WTC11 (cell line): ENCODE data around the gene LMTK2. TPM values are rescaled to one million over a fixed set of nuclear protein-coding genes. Genes with fewer than 3 reads are reported as not detected.

Experiments used
- ATAC-seq: fragments of 200-7000 bp; cut with Tn5 transposase; 2 replicates; pipeline ENCODE4 v1.10.0; 2021; ENCODE audit warnings: mild to moderate bottlenecking, moderate library complexity
- CTCF ChIA-PET: fragments of 300-600 bp; sonication (Branson Sonifier 250); formaldehyde crosslinking; loops from one replicate; lab custom pipeline; 2021; ENCODE audit warnings: antibody characterized with exemption; lab: Charles Lee
- POLR2A ChIA-PET: fragments of 350-600 bp; sonication (Branson Sonifier 250); formaldehyde crosslinking; loops from one replicate; lab custom pipeline; 2021; ENCODE audit warnings: antibody characterized with exemption; lab: Charles Lee
- DNase-seq: peaks from one replicate; pipeline ENCODE4 v3.0.0; 2021; ENCODE audit warnings: low spot score
- H3K27ac Mint-ChIP-seq: 2 replicates; pipeline ENCODE4 v1.8.0; 2021; ENCODE audit warnings: mixed read lengths
- H3K27me3 Mint-ChIP-seq: 2 replicates; pipeline ENCODE4 v1.8.0; 2021; ENCODE audit warnings: low read depth, mild to moderate bottlenecking, moderate library complexity, mixed read lengths
- H3K36me3 Mint-ChIP-seq: 2 replicates; pipeline ENCODE4 v1.8.0; 2021; ENCODE audit warnings: mixed read lengths
- H3K4me1 Mint-ChIP-seq: 2 replicates; pipeline ENCODE4 v1.8.0; 2022; ENCODE audit warnings: mixed read lengths
- H3K4me3 Mint-ChIP-seq: 2 replicates; pipeline ENCODE4 v1.8.0; 2021; ENCODE audit warnings: mild to moderate bottlenecking, moderate library complexity, mixed read lengths
- H3K9me3 Mint-ChIP-seq: 2 replicates; pipeline ENCODE4 v1.8.0; 2021; ENCODE audit warnings: mixed read lengths
- CREM ChIP-seq: sonication (generic); formaldehyde crosslinking; IDR thresholded peaks from 2 replicates; pipeline ENCODE4 v1.8.1; 2022; ENCODE audit warnings: mild to moderate bottlenecking, missing genetic modification reagents, moderate library complexity
- ETV6 ChIP-seq: sonication (generic); formaldehyde crosslinking; IDR thresholded peaks from 2 replicates; pipeline ENCODE4 v1.8.1; 2022; ENCODE audit warnings: mild to moderate bottlenecking, missing genetic modification reagents
- HMGXB4 ChIP-seq: sonication (generic); formaldehyde crosslinking; IDR thresholded peaks from 2 replicates; pipeline ENCODE4 v1.8.1; 2023; ENCODE audit warnings: mild to moderate bottlenecking, moderate library complexity, missing genetic modification reagents
- IRF2 ChIP-seq: sonication (generic); formaldehyde crosslinking; IDR thresholded peaks from 2 replicates; pipeline ENCODE4 v1.8.0; 2022; ENCODE audit warnings: low read depth, missing genetic modification reagents, borderline replicate concordance
- JUN ChIP-seq: sonication (generic); formaldehyde crosslinking; IDR thresholded peaks from 2 replicates; pipeline ENCODE4 v1.8.0; 2023; ENCODE audit warnings: mild to moderate bottlenecking, missing genetic modification reagents
- KAT7 ChIP-seq: sonication (generic); formaldehyde crosslinking; IDR thresholded peaks from 2 replicates; pipeline ENCODE4 v1.8.1; 2023; ENCODE audit warnings: missing genetic modification reagents, mild to moderate bottlenecking, borderline replicate concordance
- MAX ChIP-seq: sonication (generic); formaldehyde crosslinking; IDR thresholded peaks from 2 replicates; pipeline ENCODE4 v1.8.0; 2022; ENCODE audit warnings: mild to moderate bottlenecking, missing genetic modification reagents
- MLX ChIP-seq: sonication (generic); formaldehyde crosslinking; IDR thresholded peaks from 2 replicates; pipeline ENCODE4 v1.8.1; 2023; ENCODE audit warnings: mild to moderate bottlenecking, missing genetic modification reagents, moderate library complexity
- SMAD4 ChIP-seq: sonication (generic); formaldehyde crosslinking; IDR thresholded peaks from 2 replicates; pipeline ENCODE4 v1.8.0; 2022; ENCODE audit warnings: mild to moderate bottlenecking, missing genetic modification reagents
- TEAD4 ChIP-seq: sonication (generic); formaldehyde crosslinking; IDR thresholded peaks from 2 replicates; pipeline ENCODE4 v1.8.0; 2022; ENCODE audit warnings: mild to moderate bottlenecking, missing genetic modification reagents
- ZMAT4 ChIP-seq: fragments of 250-450 bp; sonication (Bioruptor Pico); IDR thresholded peaks from 2 replicates; pipeline ENCODE4 v1.9.0; 2021; ENCODE audit warnings: mild to moderate bottlenecking
- ZNF121 ChIP-seq: sonication (generic); formaldehyde crosslinking; IDR thresholded peaks from 2 replicates; pipeline ENCODE4 v1.8.0; 2023; ENCODE audit warnings: missing genetic modification reagents
- ZNF138 ChIP-seq: sonication (generic); formaldehyde crosslinking; conservative IDR thresholded peaks from 2 replicates; pipeline ENCODE4 v1.8.1; 2022; ENCODE audit warnings: mild to moderate bottlenecking, moderate library complexity, missing genetic modification reagents
- ZNF317 ChIP-seq: sonication (generic); formaldehyde crosslinking; IDR thresholded peaks from 2 replicates; pipeline ENCODE4 v1.8.1; 2023; ENCODE audit warnings: low read depth, mild to moderate bottlenecking, moderate library complexity, missing genetic modification reagents, borderline replicate concordance
- ZNF512 ChIP-seq: sonication (generic); formaldehyde crosslinking; IDR thresholded peaks from 2 replicates; pipeline ENCODE4 v1.8.1; 2022; ENCODE audit warnings: missing genetic modification reagents, borderline replicate concordance
- total RNA-seq: library from RNA; stranded (reverse); gene quantifications from 3 replicates; pipeline ENCODE4 v1.2.3, GENCODE V29; 2021

Gene LMTK2
- total RNA-seq, 1 experiment from 2014 or later: 24.3 TPM

- no peak for DNase-seq
- TF ChIP-seq ZNF317 (no peak), CREM (CRISPR knock-in tag) (no peak), MLX (CRISPR knock-in tag) (no peak), TEAD4 (CRISPR knock-in tag) (no peak)
- H3K27ac Mint-ChIP-seq: no peak overlapping the region
- H3K27me3 Mint-ChIP-seq: peaks cover 3% of the 10 kb centered on the region; the same call in 1 of the 2 replicates
- ChIA-PET CTCF (no interaction called here), POLR2A (no interaction called here)
- no peaks in the 10 kb centered on the region for H3K4me1 Mint-ChIP-seq
- no peak for ATAC-seq
- H3K9me3 Mint-ChIP-seq: peaks cover 14% of the 10 kb centered on the region
- no peak overlapping the region for H3K4me3 Mint-ChIP-seq
- peaks cover 11% of the 10 kb centered on the region for H3K36me3 Mint-ChIP-seq
Measured at GRCh38 chr7:98066208-98066607, 40.5 kb upstream of the LMTK2 start.

- H3K9me3 Mint-ChIP-seq: peaks cover 14% of the 10 kb centered on the region
Measured at GRCh38 chr7:98066934-98067507, 39.6 kb upstream of the LMTK2 start.

GRCh38 chr7:98073047-98073446, 33.6 kb upstream of the LMTK2 start:
- no peak for TF ChIP-seq ZNF138 (CRISPR knock-in tag)
- no peak for TF ChIP-seq ZMAT4 (CRISPR knock-in tag)
- POLR2A ChIA-PET: no interaction called here
- peaks cover 12% of the 10 kb centered on the region; the same call in 1 of the 2 replicates for H3K9me3 Mint-ChIP-seq

More at GRCh38 chr7:98066934-98067507, 39.6 kb upstream of the LMTK2 start:
- Mint-ChIP-seq H3K36me3 (peaks cover 11% of the 10 kb centered on the region), H3K4me3 (no peak overlapping the region), H3K27ac (no peak overlapping the region), H3K4me1 (no peaks in the 10 kb centered on the region)
- CTCF ChIA-PET: no interaction called here
- no peak for ATAC-seq
- DNase-seq: no peak
- TF ChIP-seq JUN (CRISPR knock-in tag) (no peak), ZNF121 (peak; percentile 63; the same call in 1 of the 2 replicates)
- TF ChIP-seq, all 79 proteins: peak for 1
- POLR2A ChIA-PET: no interaction called here
- peaks cover 3% of the 10 kb centered on the region; the same call in 1 of the 2 replicates for H3K27me3 Mint-ChIP-seq

GRCh38 chr7:98075801-98076200, 30.9 kb upstream of the LMTK2 start:
- ATAC-seq: no peak
- Mint-ChIP-seq H3K9me3 (peaks cover 12% of the 10 kb centered on the region; the same call in 1 of the 2 replicates), H3K27me3 (no peaks in the 10 kb centered on the region; the same call in 1 of the 2 replicates), H3K36me3 (no peaks in the 10 kb centered on the region), H3K4me3 (no peak overlapping the region), H3K27ac (no peak overlapping the region), H3K4me1 (peaks cover 7% of the 10 kb centered on the region; the same call in 1 of the 2 replicates)
- no peak for DNase-seq
- TF ChIP-seq MAX (CRISPR knock-in tag): no peak
- TF ChIP-seq JUN (CRISPR knock-in tag): no peak
- no peak for TF ChIP-seq HMGXB4 (CRISPR knock-in tag)
- no peak for TF ChIP-seq ETV6 (CRISPR knock-in tag)
- no peak for TF ChIP-seq ZNF512
- no peak for TF ChIP-seq SMAD4 (CRISPR knock-in tag)
- no peak for TF ChIP-seq KAT7 (CRISPR knock-in tag)
- TF ChIP-seq IRF2: no peak
- ChIA-PET POLR2A (no interaction called here), CTCF (interaction anchor here (1.1 to 2.7 kb wide), 3 partner anchors 10 to 93 kb away, joined by 3 to 12 read pairs (median 9); no protein-coding TSS in a partner anchor)

More at GRCh38 chr7:98073047-98073446, 33.6 kb upstream of the LMTK2 start:
- H3K4me3 Mint-ChIP-seq: no peak overlapping the region
- no peak for ATAC-seq
- CTCF ChIA-PET: interaction anchor here (2.7 kb wide), 1 partner anchor 51 kb away, joined by 12 read pairs; no protein-coding TSS in a partner anchor
- no peak for DNase-seq
- no peaks in the 10 kb centered on the region; the same call in 1 of the 2 replicates for H3K27me3 Mint-ChIP-seq
- H3K4me1 Mint-ChIP-seq: no peaks in the 10 kb centered on the region
- H3K36me3 Mint-ChIP-seq: no peaks in the 10 kb centered on the region
- no peak overlapping the region for H3K27ac Mint-ChIP-seq
